CD14-positive monocyte (primary cell): ENCODE results near the gene KLHL22. TPM values are rescaled to one million over a fixed set of nuclear protein-coding genes. Genes with fewer than 3 reads are reported as not detected.

Experiments
- DNase-seq, 3 donors: peaks; one replicate each; pipeline ENCODE4 v3.0.0-alpha.2; 2011 to 2022
- H2AFZ ChIP-seq: 2 replicates; pipeline ENCODE4 v1.6.0; 2012; ENCODE audit warnings: mild to moderate bottlenecking, low read depth, low read length, inconsistent platforms; ENCODE audit not compliant: insufficient read depth, poor library complexity, severe bottlenecking
- H3K27ac ChIP-seq, 2 donors: 1 replicate in 1 of 2; 2 replicates in 1 of 2; pipeline ENCODE4 v1.5.1; 2012 to 2013; ENCODE audit warnings: low read length in 2 of 2, control low read depth in 1 of 2, inconsistent platforms in 1 of 2, low read depth in 1 of 2, mild to moderate bottlenecking in 1 of 2
- H3K27me3 ChIP-seq, 2 donors: one replicate each; pipeline versions ENCODE4 v1.6.0 to v1.6.1; 2011 to 2013; ENCODE audit warnings: low read length in 2 of 2; ENCODE audit not compliant: control insufficient read depth in 2 of 2, insufficient read depth in 2 of 2
- H3K36me3 ChIP-seq, 2 donors: replicated peaks in 1 of 2; 1 replicate in 1 of 2; 2 replicates in 1 of 2; pipeline versions ENCODE4 v1.5.1 to v1.6.1; 2012 to 2013; ENCODE audit warnings: low read length in 2 of 2, control low read depth in 1 of 2, inconsistent platforms in 1 of 2, mild to moderate bottlenecking in 1 of 2; ENCODE audit not compliant: insufficient read depth in 2 of 2, control insufficient read depth in 1 of 2
- H3K4me1 ChIP-seq, 2 donors: 1 replicate in 1 of 2; 2 replicates in 1 of 2; pipeline versions ENCODE4 v1.5.1 to v1.6.1; 2012 to 2013; ENCODE audit warnings: low read length in 2 of 2, control low read depth in 1 of 2, inconsistent platforms in 1 of 2, mild to moderate bottlenecking in 1 of 2, moderate library complexity in 1 of 2; ENCODE audit not compliant: insufficient read depth in 2 of 2, control insufficient read depth in 1 of 2
- H3K4me2 ChIP-seq: replicated peaks from 2 replicates; pipeline ENCODE3; 2012; ENCODE audit warnings: low read length, moderate library complexity, mild to moderate bottlenecking; ENCODE audit not compliant: poor library complexity, severe bottlenecking; ENCODE audit errors: extremely low read depth
- H3K4me3 ChIP-seq, 3 experiments: fragments of 200-600 bp in 1 of 3; sonication (generic) in 1 of 3; replicated peaks in 1 of 3; 1 replicate in 2 of 3; 2 replicates in 1 of 3; pipeline ENCODE4 v1.5.1; 2011 to 2013; ENCODE audit warnings: low read length in 3 of 3, mild to moderate bottlenecking in 3 of 3, control low read depth in 2 of 3, low read depth in 2 of 3, inconsistent platforms in 1 of 3, moderate library complexity in 1 of 3
- H3K79me2 ChIP-seq: 2 replicates; pipeline ENCODE4 v1.6.0; 2012; ENCODE audit warnings: mild to moderate bottlenecking, control low read depth, inconsistent platforms, low read length, moderate library complexity; ENCODE audit not compliant: insufficient read depth
- H3K9ac ChIP-seq: 2 replicates; pipeline ENCODE4 v1.6.0; 2017; ENCODE audit warnings: low read length, mild to moderate bottlenecking; ENCODE audit not compliant: insufficient read depth, poor library complexity, severe bottlenecking
- H3K9me3 ChIP-seq, 2 donors: replicated peaks in 1 of 2; 1 replicate in 1 of 2; 2 replicates in 1 of 2; pipeline versions ENCODE4 v1.5.1 to v1.6.1; 2012 to 2013; ENCODE audit warnings: low read length in 2 of 2, control low read depth in 1 of 2; ENCODE audit not compliant: control insufficient read depth in 1 of 2, insufficient read depth in 1 of 2
- H4K20me1 ChIP-seq: 2 replicates; pipeline ENCODE4 v1.6.0; 2012; ENCODE audit warnings: mild to moderate bottlenecking, low read length, control low read depth, moderate library complexity; ENCODE audit not compliant: insufficient read depth
- H3K27ac Mint-ChIP-seq, 7 donors: one replicate each; pipeline ENCODE4 v1.8.0; 2020; ENCODE audit warnings: mild to moderate bottlenecking in 7 of 7, mixed read lengths in 7 of 7, moderate library complexity in 6 of 7, inconsistent platforms in 2 of 7
- H3K27me3 Mint-ChIP-seq, 3 donors: one replicate each; pipeline ENCODE4 v1.8.0; 2021 to 2022; ENCODE audit warnings: low read depth in 3 of 3, mild to moderate bottlenecking in 3 of 3, mixed read lengths in 3 of 3, moderate library complexity in 3 of 3, inconsistent platforms in 1 of 3
- H3K36me3 Mint-ChIP-seq, 2 donors: one replicate each; pipeline ENCODE4 v1.8.0; 2020; ENCODE audit warnings: mixed read lengths in 2 of 2, inconsistent platforms in 1 of 2, mild to moderate bottlenecking in 1 of 2
- H3K4me1 Mint-ChIP-seq: one replicate; pipeline ENCODE4 v1.8.0; 2020; ENCODE audit warnings: mild to moderate bottlenecking, mixed read lengths
- H3K4me3 Mint-ChIP-seq, 2 donors: one replicate each; pipeline ENCODE4 v1.8.0; 2020; ENCODE audit warnings: mild to moderate bottlenecking in 2 of 2, mixed read lengths in 2 of 2, moderate library complexity in 1 of 2
- H3K9me3 Mint-ChIP-seq, 7 donors: one replicate each; pipeline ENCODE4 v1.8.0; 2020 to 2022; ENCODE audit warnings: mixed read lengths in 7 of 7, mild to moderate bottlenecking in 6 of 7, moderate library complexity in 6 of 7, inconsistent platforms in 2 of 7
- CTCF ChIP-seq: fragments of 200-600 bp; IDR thresholded peaks from one replicate; pipeline ENCODE4 v1.8.0; 2022; ENCODE audit warnings: antibody characterized with exemption, mild to moderate bottlenecking
- WGBS: methylation state at CpG from one replicate; pipeline ENCODE4 v1.1.5; 2013; ENCODE audit warnings: missing lambda C conversion rate; ENCODE audit not compliant: insufficient coverage; 5-methylcytosine and 5-hydroxymethylcytosine counted together
- intact Hi-C, 2 donors: fragments of 100-400 bp; cut with micrococcal nuclease; formaldehyde crosslinking; loops; one replicate each; pipeline versions ENCODE4 v1.15.0 to v1.15.1; 2023
- polyA plus RNA-seq, 3 donors: library from polyadenylated mRNA; depleted of rRNA in 1 of 3; unstranded in 2 of 3; stranded (reverse) in 1 of 3; fragments of 300-500 nt in 2 of 3; fragments of >200 nt in 1 of 3; fragmentation: Illumina TruSeq in 2 of 3; gene quantifications; 1 replicate in 2 of 3; 2 replicates in 1 of 3; pipeline ENCODE4 v1.2.3, GENCODE V29; 2012 to 2021

KLHL22 gene
- polyA plus RNA-seq, 3 donors = 7.8 to 15.6 (median 9.2) TPM

DNA sequence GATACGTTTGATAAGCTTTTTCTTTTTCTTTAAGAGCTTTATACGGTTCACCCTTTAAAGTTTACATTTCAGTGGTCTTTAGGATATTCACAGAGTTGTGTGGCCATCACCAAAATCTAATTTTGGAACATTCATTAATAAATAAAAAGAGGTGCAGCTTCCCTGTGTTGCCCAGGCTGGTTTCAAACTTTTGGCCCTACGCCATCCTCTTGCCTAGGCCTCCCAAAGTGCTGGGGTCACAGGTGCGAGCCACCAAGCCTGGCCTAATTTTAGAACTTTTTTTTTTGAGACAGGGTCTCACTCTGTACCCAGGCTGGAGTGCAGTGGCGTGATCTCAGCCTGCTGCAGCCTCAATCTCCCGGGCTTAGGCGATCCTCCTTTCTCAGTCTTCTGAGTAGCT lies 42.4 kb upstream of the KLHL22 start:
- H2AFZ ChIP-seq = no peak overlapping the region
- peaks cover 55 to 74% of the 10 kb centered on the region in 2 donors for H3K36me3 ChIP-seq
- H3K79me2 ChIP-seq = peaks cover 82% of the 10 kb centered on the region
- Mint-ChIP-seq H3K4me1 (peaks cover 14% of the 10 kb centered on the region), H3K9me3 (no peaks in the 10 kb centered on the region), H3K36me3 (peaks cover 56 to 77% of the 10 kb centered on the region in 2 donors), H3K4me3 (no peak overlapping the region), H3K27me3 (no peaks in the 10 kb centered on the region), H3K27ac (no peak overlapping the region)
- WGBS = 100% methylated on average over 5 of the region's 7 CpGs
- H3K4me3 ChIP-seq = no peak overlapping the region
- H3K4me2 ChIP-seq = no peak overlapping the region
- peaks cover 98% of the 10 kb centered on the region for H4K20me1 ChIP-seq
- H3K4me1 ChIP-seq = no peaks in the 10 kb centered on the region
- H3K9me3 ChIP-seq = no peaks in the 10 kb centered on the region
- no peaks in the 10 kb centered on the region for H3K27me3 ChIP-seq
- no peak overlapping the region for H3K27ac ChIP-seq
- intact Hi-C loops = no loop called here
- no peak overlapping the region for H3K9ac ChIP-seq
- DNase-seq = no peak
- TF ChIP-seq CTCF = no peak

DNA sequence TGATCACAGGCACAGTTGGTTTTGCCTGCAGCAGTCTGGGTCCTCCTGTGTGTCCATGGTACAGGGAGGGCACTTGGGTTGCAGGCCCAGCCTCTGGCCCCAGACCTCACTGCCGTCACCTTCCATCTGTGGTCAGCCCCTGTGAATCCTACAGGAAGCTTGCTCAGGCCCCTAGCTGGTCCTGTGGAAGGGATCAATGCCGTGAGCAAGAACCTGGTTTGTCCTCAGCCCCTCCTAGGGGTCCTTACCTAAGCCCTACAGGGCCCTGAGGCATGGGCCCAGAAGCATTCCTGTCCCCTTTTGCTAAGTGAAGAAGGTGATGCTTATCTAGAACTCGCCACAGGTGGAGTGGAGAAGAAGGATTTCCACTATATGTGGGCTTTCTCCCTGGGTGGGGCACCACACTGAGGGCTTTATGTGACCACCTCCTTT lies 41.7 kb upstream of the KLHL22 start:
- peaks cover 82% of the 10 kb centered on the region for H3K79me2 ChIP-seq

More for the DNA sequence above, 41.7 kb upstream of the KLHL22 start:
- Mint-ChIP-seq H3K27ac (peak overlapping the region in 1 of 7 donors; percentile 1), H3K9me3 (no peaks in the 10 kb centered on the region), H3K27me3 (no peaks in the 10 kb centered on the region), H3K36me3 (peaks cover 54 to 75% of the 10 kb centered on the region in 2 donors), H3K4me1 (peaks cover 17% of the 10 kb centered on the region), H3K4me3 (no peak overlapping the region)
- no peak overlapping the region for H3K4me2 ChIP-seq
- DNase-seq = no peak
- H3K9me3 ChIP-seq = no peaks in the 10 kb centered on the region
- no peak overlapping the region for H3K4me3 ChIP-seq
- no peak for TF ChIP-seq CTCF
- no CpG with 5 or more reads among the region's 3 CpGs for WGBS
- no peaks in the 10 kb centered on the region for H3K4me1 ChIP-seq
- peaks cover 55 to 75% of the 10 kb centered on the region in 2 donors for H3K36me3 ChIP-seq
- no peak overlapping the region for H2AFZ ChIP-seq
- peaks cover 98% of the 10 kb centered on the region for H4K20me1 ChIP-seq
- no peaks in the 10 kb centered on the region for H3K27me3 ChIP-seq
- peak overlapping the region in 1 of 2 donors; percentile 7 for H3K27ac ChIP-seq
- H3K9ac ChIP-seq = no peak overlapping the region
- intact Hi-C loops = no loop called here
